GM18861 (cell line): Measurements from ENCODE around the gene OR51D1.

ENCODE experiments used
- ATAC-seq: cut with Tn5 transposase; IDR thresholded peaks from one replicate; pipeline ENCODE4 v1.9.1; 2021; ENCODE audit not compliant: unreplicated experiment

The OR51D1 gene, protein sequence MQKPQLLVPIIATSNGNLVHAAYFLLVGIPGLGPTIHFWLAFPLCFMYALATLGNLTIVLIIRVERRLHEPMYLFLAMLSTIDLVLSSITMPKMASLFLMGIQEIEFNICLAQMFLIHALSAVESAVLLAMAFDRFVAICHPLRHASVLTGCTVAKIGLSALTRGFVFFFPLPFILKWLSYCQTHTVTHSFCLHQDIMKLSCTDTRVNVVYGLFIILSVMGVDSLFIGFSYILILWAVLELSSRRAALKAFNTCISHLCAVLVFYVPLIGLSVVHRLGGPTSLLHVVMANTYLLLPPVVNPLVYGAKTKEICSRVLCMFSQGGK

DNA sequence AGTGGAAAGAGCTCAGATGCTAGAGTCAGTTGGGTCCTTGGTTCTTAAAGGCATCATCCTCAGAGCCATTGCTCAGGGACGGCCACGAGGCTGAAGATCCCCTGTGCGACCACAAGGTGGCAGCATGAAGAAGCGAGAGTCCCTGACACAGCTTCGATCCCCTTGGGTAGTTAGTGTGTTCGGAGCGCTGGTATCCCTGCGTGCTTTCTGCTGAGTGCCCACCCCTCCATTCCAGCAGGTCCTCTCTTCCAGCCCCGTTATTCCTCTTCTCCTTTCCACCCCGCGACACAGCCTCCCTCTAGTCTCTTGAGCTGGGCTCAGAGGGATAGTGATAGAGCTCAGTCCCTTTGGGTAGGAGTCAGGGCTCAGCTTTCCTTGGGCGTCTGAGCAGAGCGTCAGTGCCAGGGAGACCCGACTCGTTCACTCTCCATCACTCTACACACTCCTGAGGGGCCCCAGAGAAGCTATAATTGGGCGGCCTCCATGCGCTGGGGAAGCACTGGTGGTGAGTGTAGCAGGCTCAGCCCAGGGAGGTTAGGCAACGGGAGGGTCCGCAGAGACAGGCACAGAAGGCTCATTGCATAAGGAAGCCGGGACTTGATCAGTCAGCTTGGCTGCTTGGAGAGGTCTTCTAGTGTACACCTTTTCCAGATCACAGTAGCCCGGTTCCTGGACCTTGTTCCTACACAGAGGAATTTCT is at the start of gene OR51D1:
TSS of gene OR51D1 (plus strand) at position 516 of the 700 bp plus-strand sequence. CDS start 2,314 bp downstream, outside the sequence.
- ATAC-seq: peak; percentile 88

DNA sequence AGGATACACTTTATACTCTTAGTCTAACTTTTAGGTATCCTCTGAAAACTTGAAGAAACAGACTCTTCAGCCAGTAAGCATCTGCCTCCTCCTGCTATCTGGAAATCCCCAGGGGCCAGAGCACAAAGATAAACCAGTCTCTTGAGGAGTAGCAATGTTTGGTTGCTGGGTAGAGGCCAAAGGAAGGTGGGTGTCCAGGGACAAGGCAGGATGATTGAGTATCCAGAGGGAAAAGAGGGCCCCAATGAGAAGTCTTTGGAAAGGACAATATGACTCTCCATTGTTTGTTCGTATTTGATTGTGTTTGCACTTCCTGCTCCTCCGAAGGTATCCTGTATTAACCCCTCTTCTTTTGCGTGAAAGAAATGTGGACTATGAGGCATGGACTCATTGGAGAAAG is 48.3 kb upstream of the OR51D1 start:
- ATAC-seq: no peak

DNA sequence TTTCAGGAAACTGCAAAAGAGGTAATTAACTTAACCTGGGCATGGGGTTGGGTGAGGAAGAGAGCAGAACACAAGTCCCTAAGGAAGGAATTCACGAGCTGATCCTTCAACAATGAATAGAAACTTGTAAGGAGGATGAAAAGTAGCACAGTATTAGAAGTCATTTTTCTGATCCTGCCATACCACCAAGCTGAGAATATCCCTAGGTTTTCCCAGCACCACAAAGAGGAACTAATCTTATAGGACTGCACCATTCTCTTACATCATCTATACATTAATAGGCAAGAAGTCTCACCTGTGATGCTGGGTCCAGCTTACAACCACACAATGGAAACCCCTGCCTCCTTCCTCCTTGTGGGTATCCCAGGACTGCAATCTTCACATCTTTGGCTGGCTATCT is 43.5 kb upstream of the OR51D1 start, which contains the start of gene OR52I1:
TSS of gene OR52I1 (plus strand) at position 301 of the 400 bp plus-strand sequence. CDS start at position 301, 0 bp downstream.
- ATAC-seq: no peak

DNA sequence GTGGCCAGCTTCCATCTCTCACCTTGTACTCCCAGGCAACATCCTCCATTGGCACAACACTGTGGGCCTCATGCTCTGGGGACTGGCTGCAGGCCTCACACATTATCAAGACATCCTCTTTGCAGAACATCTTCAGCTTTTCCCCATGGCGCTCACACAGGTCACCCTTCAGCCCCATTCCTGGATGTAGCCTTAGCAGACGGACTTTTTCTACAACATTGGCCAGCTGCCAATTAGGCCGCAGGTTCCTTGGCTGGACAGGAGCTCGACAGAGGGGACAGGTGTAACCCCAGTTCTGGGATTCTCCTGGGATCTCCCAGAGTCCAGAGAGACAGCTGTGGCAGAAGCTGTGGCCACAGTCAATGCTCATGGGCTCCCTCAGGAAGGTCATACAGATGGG is 32.2 kb upstream of the OR51D1 start:
- no peak for ATAC-seq

DNA sequence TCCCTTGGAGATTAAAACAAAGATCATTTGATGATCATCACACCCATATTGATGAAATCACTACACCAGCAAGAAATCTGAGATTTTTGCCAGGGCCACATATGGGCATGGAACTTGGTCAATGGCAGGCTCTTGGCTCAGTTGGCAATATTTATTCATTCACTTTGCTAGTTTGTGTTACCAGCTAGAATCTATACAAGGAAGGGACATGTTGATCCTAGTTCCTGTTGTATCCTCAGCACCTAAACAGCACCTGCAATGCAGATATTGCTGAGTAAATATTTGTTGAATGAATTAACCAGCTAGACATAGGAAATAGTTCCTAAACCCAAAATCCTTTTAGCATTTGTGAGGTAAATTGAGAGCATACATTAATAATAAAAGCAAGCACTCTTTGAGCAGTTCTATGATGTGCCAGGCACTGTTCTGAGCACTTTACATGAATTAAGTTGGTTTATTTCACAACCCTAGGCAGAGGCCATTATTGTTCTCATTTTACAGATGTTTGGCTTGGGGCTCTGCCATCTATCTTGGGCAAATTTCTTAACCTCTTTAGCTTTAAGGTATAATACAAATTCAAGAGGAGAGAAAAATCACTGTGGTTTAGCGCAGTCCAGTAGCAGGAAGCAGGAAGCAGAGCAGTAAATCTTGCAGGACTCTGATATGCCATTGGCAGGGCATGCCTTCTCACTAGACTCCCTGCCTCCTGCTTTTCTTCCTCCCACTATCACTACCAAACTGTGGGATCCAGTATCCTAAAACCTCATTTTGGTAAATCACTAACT is 30.9 kb upstream of the OR51D1 start:
- no peak for ATAC-seq

DNA sequence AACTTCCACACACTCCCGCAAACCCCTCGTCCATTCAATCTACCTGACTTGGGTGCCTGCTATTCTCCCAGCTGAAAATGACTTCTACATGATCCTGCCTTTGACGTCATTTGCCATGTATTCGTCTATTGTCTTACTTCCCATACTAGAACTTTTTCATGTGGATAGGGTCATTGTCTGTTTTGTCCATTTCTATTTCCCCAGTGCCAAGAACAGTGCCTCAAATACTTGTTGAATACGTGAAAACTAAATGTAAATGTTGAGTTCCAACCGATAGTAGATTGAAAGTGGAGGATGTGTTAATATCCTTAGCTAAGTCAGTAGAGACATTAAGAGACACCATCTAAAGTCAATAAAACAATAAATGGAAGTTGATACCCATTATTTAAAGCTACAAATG is 30.2 kb upstream of the OR51D1 start:
- ATAC-seq: no peak

DNA sequence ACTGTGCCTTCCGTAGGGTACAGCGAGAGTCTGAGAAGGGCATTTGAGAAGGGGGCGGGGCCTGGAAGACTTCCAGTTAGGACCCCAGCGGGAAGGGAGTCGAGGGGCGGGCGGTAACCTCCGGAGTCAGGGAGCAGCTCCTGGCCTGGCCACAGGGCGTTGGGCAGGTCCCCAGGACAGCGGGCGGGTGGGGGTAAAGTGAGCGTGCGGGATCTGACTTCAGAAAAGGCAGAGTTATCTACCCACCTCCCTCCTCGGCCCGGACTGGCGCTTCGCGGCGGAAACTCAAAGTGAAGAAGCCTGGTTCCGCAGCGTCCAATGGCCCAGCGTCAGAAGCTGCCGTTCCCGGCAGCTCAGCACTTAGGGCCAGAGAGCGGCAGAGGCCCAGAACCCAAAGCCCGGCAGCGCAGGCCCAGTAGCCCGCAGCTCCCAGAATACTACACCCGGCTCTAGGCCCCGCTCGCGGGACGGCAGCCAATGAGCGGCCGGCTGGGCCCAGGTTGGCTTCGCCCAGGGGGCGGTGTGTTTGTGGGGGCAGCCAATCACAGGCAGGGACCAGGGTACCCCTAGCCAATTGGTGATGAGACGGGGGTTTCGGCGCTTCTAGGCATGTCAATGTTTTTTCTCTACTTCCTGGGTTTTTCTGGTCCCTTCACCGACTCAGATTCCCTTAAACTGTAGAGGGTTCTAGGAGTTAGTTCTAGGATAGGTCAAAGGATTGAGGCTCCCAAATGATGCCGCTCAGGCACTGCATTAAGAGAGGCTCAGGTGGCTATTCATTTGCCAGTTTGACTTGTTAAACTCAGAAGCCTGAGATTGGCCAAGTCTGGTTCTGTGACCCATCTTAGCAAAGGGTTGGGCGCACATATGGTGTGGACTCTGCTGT is 29.3 kb upstream of the OR51D1 start, which contains the start of gene TRIM68:
TSS of gene TRIM68 (minus strand) at position 451 of the 886 bp plus-strand sequence. CDS start 2,727 bp downstream, outside the sequence.
- ATAC-seq: peak; percentile 99

DNA sequence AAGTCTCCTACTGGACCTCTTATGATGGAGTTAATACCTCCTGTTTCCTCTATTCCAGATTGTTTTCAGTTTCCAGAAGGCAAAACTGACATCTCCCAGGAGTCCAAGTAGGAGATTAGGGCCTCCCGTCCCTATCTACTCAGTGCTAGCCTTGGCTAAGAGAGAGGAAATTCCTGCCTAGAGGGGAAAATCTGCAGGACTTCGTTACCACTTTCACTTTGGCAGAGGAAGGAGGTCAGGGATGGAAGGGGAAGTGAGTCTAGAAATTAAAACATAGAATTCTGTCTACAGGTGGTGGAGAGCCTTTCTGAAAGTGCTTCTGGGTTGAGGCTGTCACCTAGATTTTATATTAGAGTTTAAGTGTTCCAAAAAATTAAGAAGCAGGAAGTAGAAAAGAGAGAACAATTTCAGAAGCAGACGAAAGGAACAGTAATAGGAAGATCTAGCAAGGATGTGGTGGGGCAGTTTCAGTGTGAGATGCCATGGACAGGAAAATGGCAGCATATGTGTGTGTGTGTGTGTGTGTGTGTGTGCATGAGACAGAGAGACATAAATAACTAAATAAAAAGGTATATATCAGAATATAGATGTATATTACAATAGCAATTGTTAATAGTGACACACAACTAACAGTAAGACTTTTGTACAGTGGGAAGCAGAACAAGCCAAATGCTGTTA is 26.9 kb upstream of the OR51D1 start:
- no peak for ATAC-seq

DNA sequence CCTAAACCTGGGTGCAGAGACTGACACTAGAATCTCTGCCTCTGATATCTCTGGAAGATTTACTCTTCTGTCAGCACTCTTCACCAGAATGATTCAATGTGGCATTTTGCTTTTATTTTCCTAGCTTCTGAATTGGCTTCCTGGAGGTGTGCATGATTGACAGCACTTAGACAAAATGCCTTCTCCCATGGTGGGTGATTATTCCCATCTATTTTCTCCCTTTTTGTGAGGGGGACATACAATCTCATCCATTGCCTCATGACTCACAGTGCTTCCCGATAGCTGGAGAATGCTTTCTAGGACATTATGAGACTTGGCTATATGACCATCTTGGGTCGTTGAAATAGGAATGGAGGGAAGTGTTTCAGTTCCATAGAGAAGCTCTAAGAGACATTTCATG is 25.3 kb upstream of the OR51D1 start:
- no peak for ATAC-seq

DNA sequence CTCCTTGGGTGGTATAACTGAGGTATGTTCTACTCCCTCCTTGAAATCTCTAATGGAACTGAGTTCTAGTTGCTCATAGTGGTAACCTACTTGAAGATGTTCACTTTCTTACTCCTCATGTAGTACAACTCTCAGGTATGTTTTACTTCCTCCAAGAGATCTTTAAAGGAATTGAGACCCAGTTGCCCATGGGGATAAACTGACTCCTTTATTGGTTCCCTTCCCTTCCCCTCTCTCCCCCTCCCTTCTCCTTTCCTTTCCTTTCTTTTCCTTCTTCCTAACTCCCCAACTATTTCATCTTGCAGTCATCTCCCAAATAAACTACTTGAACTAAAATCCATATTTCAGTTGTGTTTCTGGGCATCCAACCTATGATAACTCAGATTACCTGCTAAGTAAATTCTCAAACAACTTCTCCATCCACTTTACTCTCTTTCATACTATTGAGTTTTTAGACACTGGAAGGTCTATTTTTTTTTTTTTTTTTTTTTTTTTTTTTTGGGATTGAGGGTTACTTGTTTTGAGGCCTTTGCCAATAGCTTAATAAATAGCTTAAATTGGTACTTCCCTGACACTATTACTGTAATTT is 21.3 kb upstream of the OR51D1 start:
- no peak for ATAC-seq

DNA sequence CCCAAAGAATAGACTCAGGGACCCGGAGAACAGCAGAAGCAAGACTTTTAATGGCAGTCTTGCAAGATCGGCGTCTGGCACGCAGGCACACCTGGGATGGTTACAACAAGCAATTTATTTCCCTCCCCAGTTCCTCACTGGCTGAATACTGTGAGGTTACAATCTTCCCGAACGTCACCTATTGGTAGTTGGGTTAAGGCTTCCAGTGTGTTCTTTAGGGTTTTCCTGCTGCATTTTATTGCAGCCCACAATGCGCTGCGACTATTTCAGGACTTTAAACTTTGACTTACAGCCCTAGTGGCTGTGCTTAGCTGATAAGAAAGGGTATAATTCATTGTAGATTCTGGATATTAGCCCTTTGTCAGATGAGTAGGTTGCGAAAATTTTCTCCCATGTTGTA is 17.8 kb upstream of the OR51D1 start:
- no peak for ATAC-seq

DNA sequence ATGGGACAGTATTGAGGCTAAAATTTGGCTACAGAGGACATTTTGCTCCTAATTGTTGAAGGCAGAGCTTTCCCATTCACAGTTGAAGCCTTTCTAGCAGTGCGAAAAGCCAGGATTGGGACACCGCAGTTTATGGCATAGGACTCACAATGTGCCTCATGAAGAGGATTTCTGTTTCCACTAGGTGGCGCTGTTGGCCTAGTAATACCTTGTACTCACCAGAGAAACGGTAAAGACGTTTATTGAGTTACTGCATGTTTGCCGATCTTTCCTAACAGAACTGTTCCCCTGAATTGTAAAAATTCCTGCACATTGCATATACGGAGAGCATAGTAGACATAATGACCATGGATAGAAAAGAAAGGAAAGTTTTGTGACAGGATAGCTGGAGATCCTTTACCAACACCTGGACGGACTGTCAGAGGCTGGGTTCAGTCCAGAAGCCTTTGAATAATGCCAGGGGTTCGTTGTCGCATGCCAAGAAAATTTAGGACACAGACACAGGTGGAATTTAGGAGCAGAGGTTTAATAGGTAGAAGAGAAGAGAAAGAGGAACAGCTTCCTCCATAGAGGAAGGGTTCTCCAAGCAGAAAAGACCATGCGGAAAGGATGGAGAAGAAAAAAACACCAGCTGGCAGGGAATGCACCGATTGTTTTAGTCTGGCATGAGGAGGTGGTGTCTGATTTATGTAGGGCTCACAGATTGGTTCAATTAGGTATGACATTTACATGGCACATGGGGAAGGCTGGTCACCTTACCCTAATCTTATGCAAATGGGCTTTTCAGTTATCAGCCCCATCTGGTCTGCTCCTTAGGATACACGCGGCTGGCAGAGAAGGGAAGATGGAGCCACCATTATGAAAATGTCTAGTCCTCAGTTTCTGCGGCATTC is 10.8 kb upstream of the OR51D1 start:
- no peak for ATAC-seq

DNA sequence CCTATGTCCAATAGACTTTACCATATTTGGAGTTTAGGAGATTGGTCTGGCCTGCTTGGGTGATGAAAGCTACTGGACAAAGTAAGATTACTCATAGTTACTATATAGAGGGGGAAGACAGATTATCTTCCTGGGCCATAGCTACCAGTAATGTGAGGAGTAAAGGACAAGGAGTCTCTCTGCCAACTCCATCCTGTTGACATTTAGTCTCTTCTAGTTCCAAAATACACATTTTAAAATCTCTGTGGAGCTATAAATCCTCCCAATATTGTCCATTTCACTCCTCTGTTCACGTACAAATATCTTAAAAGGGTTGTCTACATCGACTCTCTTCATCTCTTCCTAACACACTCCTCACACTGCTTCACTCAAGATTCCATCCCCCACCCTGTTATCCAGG is 1.1 kb upstream of the OR51D1 start:
- ATAC-seq: no peak

DNA sequence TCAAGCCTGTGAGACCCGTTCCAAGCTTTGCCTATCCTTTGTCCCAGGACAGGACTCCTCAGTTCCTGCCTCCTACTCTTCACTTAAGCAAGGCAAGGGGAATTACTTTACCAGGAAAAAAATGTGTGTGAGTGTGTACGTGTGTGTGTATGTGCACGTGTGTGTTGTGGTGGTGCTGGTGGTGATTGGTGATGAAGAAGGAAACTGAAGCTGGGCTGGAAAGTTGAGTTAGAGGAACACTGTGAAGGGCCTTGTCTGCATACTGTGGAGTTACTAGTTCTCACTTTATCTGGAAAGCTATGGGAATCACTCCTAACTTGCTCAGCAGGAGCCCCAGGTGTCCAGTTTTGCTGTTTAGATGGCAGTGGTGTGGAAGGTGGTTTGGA is 378 bp downstream of the OR51D1 start:
- no peak for ATAC-seq

DNA sequence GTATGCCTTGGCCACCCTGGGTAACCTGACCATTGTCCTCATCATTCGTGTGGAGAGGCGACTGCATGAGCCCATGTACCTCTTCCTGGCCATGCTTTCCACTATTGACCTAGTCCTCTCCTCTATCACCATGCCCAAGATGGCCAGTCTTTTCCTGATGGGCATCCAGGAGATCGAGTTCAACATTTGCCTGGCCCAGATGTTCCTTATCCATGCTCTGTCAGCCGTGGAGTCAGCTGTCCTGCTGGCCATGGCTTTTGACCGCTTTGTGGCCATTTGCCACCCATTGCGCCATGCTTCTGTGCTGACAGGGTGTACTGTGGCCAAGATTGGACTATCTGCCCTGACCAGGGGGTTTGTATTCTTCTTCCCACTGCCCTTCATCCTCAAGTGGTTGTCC is 2.7 kb downstream of the OR51D1 start:
- ATAC-seq: no peak

DNA sequence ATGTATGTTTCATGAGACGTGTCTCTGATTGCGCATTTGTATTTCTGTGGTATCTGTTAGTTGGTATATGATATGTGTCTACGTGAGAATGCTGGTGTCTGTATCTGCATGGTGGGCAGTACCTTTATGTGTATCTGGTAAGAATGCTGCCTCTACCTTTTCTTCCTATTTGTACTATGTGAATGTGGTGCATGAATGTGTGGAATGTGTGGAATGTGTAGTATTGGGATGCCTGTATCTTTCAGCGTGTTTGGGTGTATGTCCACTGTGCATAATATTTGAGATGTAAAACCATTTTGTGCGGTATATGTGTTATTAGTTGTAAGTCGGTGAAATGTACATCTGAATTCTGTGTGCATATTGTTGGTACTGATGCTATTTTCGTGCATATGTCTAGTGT is 4.2 kb downstream of the OR51D1 start:
- ATAC-seq: no peak

DNA sequence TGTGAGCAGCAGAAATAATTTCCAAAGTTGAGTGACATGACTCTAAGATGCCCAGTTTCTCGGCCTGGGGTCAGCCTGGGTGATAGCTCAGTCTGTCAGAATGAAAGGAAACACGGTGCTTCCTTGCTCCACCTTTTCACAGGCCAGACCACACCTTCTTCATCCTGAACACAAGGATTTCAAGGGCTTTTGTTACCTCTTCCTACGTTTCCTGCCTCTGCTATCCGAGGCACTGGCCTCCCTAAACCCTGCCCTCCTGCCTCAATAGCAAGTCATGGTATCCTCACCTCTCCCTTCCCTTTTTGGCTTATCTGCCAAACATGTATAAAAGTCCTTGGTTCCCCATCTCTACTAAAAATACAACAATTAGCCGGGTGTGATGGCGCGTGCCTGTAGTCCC is 4.8 kb downstream of the OR51D1 start:
- no peak for ATAC-seq

DNA sequence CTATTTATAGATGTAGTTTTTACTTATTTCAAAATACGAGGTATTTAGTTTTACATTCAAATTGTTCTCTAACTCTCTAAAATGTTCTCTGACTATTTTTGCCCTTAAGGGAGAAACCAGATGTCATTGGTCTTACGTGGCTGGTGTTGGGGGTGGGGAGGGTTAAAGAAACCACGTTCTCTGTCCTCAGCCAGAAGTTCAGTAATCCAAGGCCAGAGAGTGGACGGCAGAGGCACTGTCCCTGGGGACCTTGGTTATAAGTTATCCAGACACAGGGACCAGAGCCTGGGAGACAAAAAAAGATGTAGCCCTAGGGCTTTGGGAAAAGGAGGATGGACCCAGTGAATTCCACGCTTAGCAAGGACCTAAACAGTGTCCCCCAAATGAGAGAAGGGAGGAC is 5.8 kb downstream of the OR51D1 start:
- no peak for ATAC-seq

DNA sequence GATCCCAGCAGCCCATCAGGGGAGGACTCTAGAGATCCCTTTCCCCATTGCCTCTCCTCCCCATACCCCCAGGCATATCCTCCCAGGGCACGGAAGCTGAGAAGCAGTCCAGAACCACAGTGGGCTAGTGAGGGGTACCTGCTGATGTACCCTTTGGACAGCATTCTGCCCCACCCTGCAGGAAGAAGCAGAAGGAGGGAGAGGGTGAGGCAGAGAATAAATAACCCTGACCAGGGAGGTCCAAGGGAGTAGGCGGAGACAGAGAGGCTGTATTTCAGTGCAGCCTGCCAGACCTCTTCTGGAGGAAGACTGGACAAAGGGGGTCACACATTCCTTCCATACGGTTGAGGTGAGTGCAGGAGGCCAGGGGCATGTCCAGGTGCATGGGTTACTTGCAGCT is 6.4 kb downstream of the OR51D1 start, which contains the start of gene OR51E1:
TSS of gene OR51E1 (plus strand) at position 301 of the 400 bp plus-strand sequence. CDS start 8,545 bp downstream, outside the sequence.
- no peak for ATAC-seq
